Vagina (tissue), 2 donors: ENCODE data around the gene RASSF10.

ENCODE experiments used
- POLR2AphosphoS5 ChIP-seq, 2 donors: sonication (generic); formaldehyde crosslinking; IDR thresholded peaks; one replicate each; pipeline ENCODE4 v1.9.0; 2017; ENCODE audit warnings: antibody characterized with exemption in 2 of 2, mild to moderate bottlenecking in 2 of 2, low read depth in 1 of 2; ENCODE audit not compliant: insufficient read depth in 1 of 2
- TF ChIP-seq, protein P1 (sequence below), 3 experiments: fragments of 450-650 bp in 2 of 3; fragments of 200-600 bp in 1 of 3; sonication (generic) in 1 of 3; IDR thresholded peaks; one replicate each; pipeline ENCODE4 v1.5.1; 2017 to 2019; ENCODE audit warnings: antibody characterized with exemption in 3 of 3, mild to moderate bottlenecking in 2 of 3, moderate library complexity in 2 of 3

DNA sequence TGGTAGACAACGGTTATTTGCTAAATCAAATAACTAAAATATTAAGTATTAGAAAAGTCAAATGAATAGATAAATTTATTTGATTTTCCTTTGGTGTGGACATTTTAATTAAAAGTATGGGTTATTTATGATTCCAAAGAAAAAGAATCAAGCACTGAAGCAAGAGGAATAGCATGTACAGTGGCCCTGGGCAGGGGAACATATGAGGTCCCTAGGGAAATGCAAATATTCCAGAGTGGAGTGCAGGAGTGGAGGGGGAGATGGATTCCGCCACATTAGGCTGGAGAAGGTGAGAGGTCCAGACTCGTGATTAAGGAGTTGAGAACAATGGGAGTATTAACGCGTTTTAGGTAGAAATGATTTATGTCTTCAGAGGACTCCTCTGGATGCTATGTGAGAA, 30.0 kb downstream of the RASSF10 start:
- TF ChIP-seq, protein P1, sequence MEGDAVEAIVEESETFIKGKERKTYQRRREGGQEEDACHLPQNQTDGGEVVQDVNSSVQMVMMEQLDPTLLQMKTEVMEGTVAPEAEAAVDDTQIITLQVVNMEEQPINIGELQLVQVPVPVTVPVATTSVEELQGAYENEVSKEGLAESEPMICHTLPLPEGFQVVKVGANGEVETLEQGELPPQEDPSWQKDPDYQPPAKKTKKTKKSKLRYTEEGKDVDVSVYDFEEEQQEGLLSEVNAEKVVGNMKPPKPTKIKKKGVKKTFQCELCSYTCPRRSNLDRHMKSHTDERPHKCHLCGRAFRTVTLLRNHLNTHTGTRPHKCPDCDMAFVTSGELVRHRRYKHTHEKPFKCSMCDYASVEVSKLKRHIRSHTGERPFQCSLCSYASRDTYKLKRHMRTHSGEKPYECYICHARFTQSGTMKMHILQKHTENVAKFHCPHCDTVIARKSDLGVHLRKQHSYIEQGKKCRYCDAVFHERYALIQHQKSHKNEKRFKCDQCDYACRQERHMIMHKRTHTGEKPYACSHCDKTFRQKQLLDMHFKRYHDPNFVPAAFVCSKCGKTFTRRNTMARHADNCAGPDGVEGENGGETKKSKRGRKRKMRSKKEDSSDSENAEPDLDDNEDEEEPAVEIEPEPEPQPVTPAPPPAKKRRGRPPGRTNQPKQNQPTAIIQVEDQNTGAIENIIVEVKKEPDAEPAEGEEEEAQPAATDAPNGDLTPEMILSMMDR (IDR thresholded peaks at IDR 0.05) = no peak
- no peak for TF ChIP-seq POLR2AphosphoS5 (IDR thresholded peaks at IDR 0.05; ENCODE audit: insufficient read depth in 1 of 2, low read depth in 1 of 2)
